BLaER1 treated with 17β-estradiol and CSF1 and Interleukin-3, amounts not matched to agents 10 nM and 100 nM (cell line): Measurements from ENCODE around the gene SPON1.

Source experiments
- H3K27ac ChIP-seq, 11 experiments: shearing (Covaris generic); formaldehyde crosslinking; 2 replicates each; pipeline ENCODE4 v1.8.1; 2022
- H3K27me3 ChIP-seq, 11 experiments: shearing (Covaris generic); formaldehyde crosslinking; 2 replicates each; pipeline ENCODE4 v1.8.1; 2022
- H3K36me3 ChIP-seq, 11 experiments: shearing (Covaris generic); formaldehyde crosslinking; 2 replicates each; pipeline ENCODE4 v1.8.1; 2022
- H3K4me1 ChIP-seq, 10 experiments: shearing (Covaris generic); formaldehyde crosslinking; 2 replicates each; pipeline ENCODE4 v1.8.1; 2022
- H3K4me2 ChIP-seq, 11 experiments: shearing (Covaris generic); formaldehyde crosslinking; 2 replicates each; pipeline ENCODE4 v1.8.1; 2022
- H3K4me3 ChIP-seq, 10 experiments: shearing (Covaris generic); formaldehyde crosslinking; 2 replicates each; pipeline ENCODE4 v1.8.1; 2022
- H3K9ac ChIP-seq, 11 experiments: shearing (Covaris generic); formaldehyde crosslinking; 2 replicates each; pipeline ENCODE4 v1.8.1; 2022
- H3K9me3 ChIP-seq, 11 experiments: shearing (Covaris generic); formaldehyde crosslinking; replicated peaks in 1 of 11; 2 replicates each; pipeline ENCODE4 v1.8.1; 2022
- H4K20me1 ChIP-seq, 11 experiments: shearing (Covaris generic); formaldehyde crosslinking; 2 replicates each; pipeline ENCODE4 v1.8.1; 2022
- Cebpa-rat ChIP-seq, 11 experiments: shearing (Covaris generic); IDR thresholded peaks; 2 replicates each; pipeline ENCODE4 v1.8.1; 2022

The SPON1 gene

GRCh38 chr11:14288189-14288935 lies 325.8 kb downstream of the SPON1 start:
- TF ChIP-seq Cebpa-rat (IDR thresholded peaks at IDR 0.05) = no peak
- Histone ChIP-seq H3K27ac (peak overlapping the region in 10 of 11 experiments; percentile 14 to 93 (median 57); a peak in 15 of 22 replicates), H3K27me3 (no peaks in the 10 kb centered on the region), H3K4me1 (peaks cover 9 to 42% (median 19%) of the 10 kb centered on the region in 10 experiments; a peak in 19 of 20 replicates), H3K9me3 (no peaks in the 10 kb centered on the region), H3K9ac (peak overlapping the region in 4 of 11 experiments; percentile 22 to 77 (median 60); a peak in 6 of 22 replicates), H4K20me1 (no peaks in the 10 kb centered on the region), H3K4me3 (peak overlapping the region in 2 of 10 experiments; percentile 1 to 12; a peak in 2 of 20 replicates), H3K4me2 (peak overlapping the region; percentile 7 to 90 (median 42); a peak in 18 of 22 replicates), H3K36me3 (peaks cover 0 to 36% (median 13%) of the 10 kb centered on the region in 11 experiments; a peak in 13 of 22 replicates)

DNA sequence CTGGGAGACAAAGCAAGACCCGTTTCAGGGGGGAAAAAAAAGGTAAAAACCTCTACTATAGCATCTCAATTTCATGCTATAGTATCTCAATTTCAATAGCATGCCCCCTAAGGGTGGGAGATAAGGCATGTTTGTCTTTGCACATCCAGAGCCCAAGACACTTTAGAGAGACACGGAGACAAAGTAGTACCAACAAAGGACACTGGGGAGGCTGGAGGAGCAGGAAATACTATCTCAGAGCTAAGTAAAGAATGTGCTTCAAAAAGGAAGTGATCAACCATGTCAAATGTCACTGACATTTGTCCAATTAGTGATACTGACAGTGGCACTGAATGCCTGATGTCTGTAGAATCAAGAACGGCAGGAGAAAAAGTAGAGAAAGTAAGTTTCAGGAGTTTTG lies 327.9 kb downstream of the SPON1 start:
- H4K20me1 ChIP-seq = no peaks in the 10 kb centered on the region
- no peaks in the 10 kb centered on the region for H3K27me3 ChIP-seq
- no peak overlapping the region for H3K27ac ChIP-seq
- no peak for TF ChIP-seq Cebpa-rat (IDR thresholded peaks at IDR 0.05)
- no peak overlapping the region for H3K4me3 ChIP-seq
- H3K4me2 ChIP-seq = peak overlapping the region in 6 of 11 experiments; percentile 2 to 44 (median 20); a peak in 5 of 22 replicates
- H3K9me3 ChIP-seq = no peaks in the 10 kb centered on the region
- peaks cover 9 to 56% (median 19%) of the 10 kb centered on the region in 10 experiments; a peak in 19 of 20 replicates for H3K4me1 ChIP-seq
- peaks cover 0 to 43% (median 22%) of the 10 kb centered on the region in 11 experiments; a peak in 13 of 22 replicates for H3K36me3 ChIP-seq
- H3K9ac ChIP-seq = no peak overlapping the region

DNA sequence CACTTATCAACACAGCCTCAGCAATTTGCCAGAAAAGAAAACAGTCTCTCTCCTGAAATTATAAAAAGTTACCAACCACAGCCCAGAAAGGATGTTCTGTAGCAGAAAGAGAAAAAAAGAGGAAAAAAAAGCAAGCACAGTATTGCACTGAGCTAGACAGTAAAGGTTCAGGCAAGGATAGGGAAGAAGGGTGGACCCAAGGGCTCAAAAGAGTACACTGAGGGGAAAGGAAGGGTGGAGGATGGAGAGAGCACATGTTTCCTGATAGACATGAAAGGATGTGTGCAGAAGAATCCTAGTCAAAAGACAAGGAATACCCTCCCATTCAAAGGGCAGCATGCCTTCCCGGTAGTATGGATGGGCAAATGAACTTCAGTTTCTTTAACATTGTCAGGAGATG lies 337.4 kb downstream of the SPON1 start:
- H3K4me2 ChIP-seq = peak overlapping the region in 4 of 11 experiments; percentile 16 to 61 (median 58); a peak in 8 of 22 replicates

GRCh38 chr11:14300661-14301304 lies 338.3 kb downstream of the SPON1 start:
- Histone ChIP-seq H3K27me3 (no peaks in the 10 kb centered on the region), H3K27ac (no peak overlapping the region), H3K4me2 (peak overlapping the region in 5 of 11 experiments; percentile 2 to 61 (median 57); a peak in 9 of 22 replicates), H3K4me3 (no peak overlapping the region), H3K9me3 (no peaks in the 10 kb centered on the region), H3K9ac (0 out of 22 replicates have a peak overlapping the region, but pooled peaks of 2 of the 11 experiments have one; percentile 15), H3K36me3 (no peaks in the 10 kb centered on the region), H3K4me1 (peaks cover 0 to 23% (median 9%) of the 10 kb centered on the region in 10 experiments; a peak in 10 of 20 replicates), H4K20me1 (peaks cover 0 to 88% (median 7%) of the 10 kb centered on the region in 11 experiments; a peak in 8 of 22 replicates)
- no peak for TF ChIP-seq Cebpa-rat (IDR thresholded peaks at IDR 0.05)

More for the DNA sequence above, 337.4 kb downstream of the SPON1 start:
- Histone ChIP-seq H3K4me1 (peaks cover 0 to 23% (median 9%) of the 10 kb centered on the region in 10 experiments; a peak in 10 of 20 replicates), H3K4me3 (no peak overlapping the region), H3K27ac (no peak overlapping the region), H3K9ac (no peak overlapping the region), H3K27me3 (no peaks in the 10 kb centered on the region), H3K9me3 (no peaks in the 10 kb centered on the region), H3K36me3 (peaks cover 0 to under 1% (median 0%) of the 10 kb centered on the region in 11 experiments; a peak in 1 of 22 replicates), H4K20me1 (peaks cover 0 to 79% (median 7%) of the 10 kb centered on the region in 11 experiments; a peak in 8 of 22 replicates)
- TF ChIP-seq Cebpa-rat (IDR thresholded peaks at IDR 0.05) = no peak

- H3K4me3 ChIP-seq = no peak overlapping the region
- no peak for TF ChIP-seq Cebpa-rat (IDR thresholded peaks at IDR 0.05)
- no peak overlapping the region for H3K27ac ChIP-seq
- H3K27me3 ChIP-seq = no peaks in the 10 kb centered on the region
- peaks cover 0 to 35% (median 12%) of the 10 kb centered on the region in 10 experiments; a peak in 10 of 20 replicates for H3K4me1 ChIP-seq
- H3K9me3 ChIP-seq = no peaks in the 10 kb centered on the region
- H3K4me2 ChIP-seq = no peak overlapping the region
- H3K9ac ChIP-seq = no peak overlapping the region
- H4K20me1 ChIP-seq = peaks cover 0 to 71% (median 7%) of the 10 kb centered on the region in 11 experiments; a peak in 10 of 22 replicates
- no peaks in the 10 kb centered on the region for H3K36me3 ChIP-seq
Measured at GRCh38 chr11:14304601-14305000, 342.1 kb downstream of the SPON1 start.

GRCh38 chr11:14305649-14306048 lies 343.1 kb downstream of the SPON1 start:
- no peaks in the 10 kb centered on the region for H3K9me3 ChIP-seq
- no peaks in the 10 kb centered on the region for H3K36me3 ChIP-seq
- H4K20me1 ChIP-seq = peaks cover 0 to 70% (median 7%) of the 10 kb centered on the region in 11 experiments; a peak in 8 of 22 replicates
- no peak for TF ChIP-seq Cebpa-rat (IDR thresholded peaks at IDR 0.05)
- H3K4me1 ChIP-seq = peaks cover 0 to 24% (median 4%) of the 10 kb centered on the region in 10 experiments; a peak in 7 of 20 replicates
- H3K4me3 ChIP-seq = no peak overlapping the region
- no peak overlapping the region for H3K9ac ChIP-seq
- H3K4me2 ChIP-seq = no peak overlapping the region
- H3K27ac ChIP-seq = no peak overlapping the region
- H3K27me3 ChIP-seq = no peaks in the 10 kb centered on the region

DNA sequence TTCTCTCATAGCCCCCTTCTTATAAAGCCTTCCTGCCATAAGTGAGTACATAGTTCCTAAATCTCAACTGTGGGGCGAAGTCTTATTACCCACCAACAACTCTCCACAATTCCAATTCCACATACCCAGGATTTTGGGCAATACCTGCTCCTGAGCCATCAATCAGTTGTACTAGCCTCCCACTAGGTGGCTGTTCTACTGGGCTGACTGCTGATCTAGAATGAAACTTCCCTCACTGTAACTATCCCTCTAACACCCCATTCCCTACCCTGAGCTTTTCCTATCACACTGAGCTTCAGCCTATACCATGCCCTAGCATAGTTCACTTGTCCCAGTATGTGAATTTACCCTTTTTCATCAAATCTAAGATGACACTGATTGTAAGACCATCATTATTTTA lies 344.0 kb downstream of the SPON1 start:
- H3K9me3 ChIP-seq = no peaks in the 10 kb centered on the region
- no peak overlapping the region for H3K9ac ChIP-seq
- H3K27me3 ChIP-seq = no peaks in the 10 kb centered on the region
- peaks cover 0 to 16% (median under 1%) of the 10 kb centered on the region in 10 experiments; a peak in 7 of 20 replicates for H3K4me1 ChIP-seq
- H3K36me3 ChIP-seq = no peaks in the 10 kb centered on the region
- no peak for TF ChIP-seq Cebpa-rat (IDR thresholded peaks at IDR 0.05)
- no peak overlapping the region for H3K4me2 ChIP-seq
- H3K4me3 ChIP-seq = no peak overlapping the region
- no peak overlapping the region for H3K27ac ChIP-seq
- peaks cover 0 to 70% (median 7%) of the 10 kb centered on the region in 11 experiments; a peak in 8 of 22 replicates for H4K20me1 ChIP-seq

DNA sequence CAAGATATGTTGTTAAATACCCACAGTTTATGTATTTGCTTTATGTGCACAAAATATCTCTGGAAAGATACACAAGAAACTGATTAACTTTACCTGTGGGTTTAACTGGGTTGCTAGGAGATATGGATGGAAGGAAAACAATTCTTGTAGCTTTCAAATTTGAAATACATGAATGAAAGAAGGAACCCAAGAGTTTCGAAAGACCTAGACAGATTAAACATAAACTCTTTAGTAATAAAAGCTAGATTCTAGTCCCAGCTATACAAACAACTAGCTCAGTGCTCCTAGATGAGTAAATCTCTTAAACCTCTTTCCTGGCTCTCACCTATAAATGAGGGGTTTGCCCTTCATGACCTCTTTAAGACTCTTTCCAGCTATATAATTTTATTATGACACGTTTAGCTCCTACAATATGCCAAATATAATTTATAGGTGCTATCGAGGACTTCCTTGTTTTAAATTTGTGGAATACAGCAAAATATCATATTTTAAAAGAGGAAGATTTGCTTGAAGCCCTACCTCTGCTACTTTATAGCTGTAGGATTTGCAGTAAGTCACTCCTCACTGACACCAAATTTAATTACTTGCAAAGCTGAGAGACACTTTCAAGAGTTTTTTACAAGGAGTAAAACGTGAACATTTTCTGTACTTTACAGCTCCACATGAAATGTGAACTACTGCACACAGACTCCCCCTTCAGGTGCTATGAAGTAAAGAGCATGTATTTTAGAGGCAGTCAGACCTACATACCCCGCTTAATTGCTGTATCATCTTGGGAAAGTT lies 345.8 kb downstream of the SPON1 start:
- Histone ChIP-seq H3K4me3 (no peak overlapping the region), H3K4me2 (peak overlapping the region in 2 of 11 experiments; percentile 30 to 36; a peak in 3 of 22 replicates), H3K36me3 (no peaks in the 10 kb centered on the region), H3K9me3 (no peaks in the 10 kb centered on the region), H3K27me3 (no peaks in the 10 kb centered on the region), H3K27ac (no peak overlapping the region), H3K4me1 (peaks cover 0 to 13% (median 2%) of the 10 kb centered on the region in 10 experiments; a peak in 7 of 20 replicates), H4K20me1 (peaks cover 0 to 70% (median 7%) of the 10 kb centered on the region in 11 experiments; a peak in 8 of 22 replicates), H3K9ac (no peak overlapping the region)
- TF ChIP-seq Cebpa-rat (IDR thresholded peaks at IDR 0.05) = no peak
